ENCODE results near the gene TANC1.

- no peak for TF ChIP-seq CTCF (IDR thresholded peaks at IDR 0.05)
- TF ChIP-seq POLR2AphosphoS5 (IDR thresholded peaks at IDR 0.05; ENCODE audit: insufficient read depth in 1 of 2, low read depth in 1 of 2) = no peak
Observed at GRCh38 chr2:159131914-159132281, 163.5 kb downstream of the TANC1 start.

All from vagina (tissue), 2 donors.